ENCODE data around the gene GYS1. TPM values are rescaled to one million over a fixed set of nuclear protein-coding genes. Genes with fewer than 3 reads are reported as not detected.

Gene GYS1
- polyA plus RNA-seq, 1 donor from 2014 or later = 12.9 TPM

DNA sequence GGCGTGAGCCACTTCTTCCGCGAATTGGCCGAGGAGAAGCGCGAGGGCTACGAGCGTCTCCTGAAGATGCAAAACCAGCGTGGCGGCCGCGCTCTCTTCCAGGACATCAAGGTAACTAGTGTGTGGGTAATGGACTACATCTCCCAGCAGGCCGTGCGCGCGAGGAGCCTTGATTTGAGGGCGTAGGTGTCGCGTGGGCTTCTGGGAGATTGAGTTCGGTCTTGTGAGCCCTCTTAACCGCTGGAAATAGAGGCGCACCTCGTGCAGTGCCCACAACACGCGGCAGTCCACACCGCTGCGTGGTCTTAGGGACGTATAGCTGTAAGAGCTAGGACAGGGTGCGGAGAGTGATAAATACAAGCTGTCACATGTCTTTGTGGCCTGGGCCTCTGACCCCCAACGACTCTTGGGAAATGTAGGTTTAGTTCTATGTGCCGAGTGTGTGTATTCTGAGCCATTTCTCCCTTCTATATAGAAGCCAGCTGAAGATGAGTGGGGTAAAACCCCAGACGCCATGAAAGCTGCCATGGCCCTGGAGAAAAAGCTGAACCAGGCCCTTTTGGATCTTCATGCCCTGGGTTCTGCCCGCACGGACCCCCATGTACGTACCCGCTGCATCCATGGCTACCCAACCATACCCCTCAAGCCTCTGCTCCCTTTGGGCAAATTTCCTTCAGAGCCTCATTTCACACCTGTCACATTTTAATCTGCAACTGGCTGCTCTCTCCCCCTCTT is 27.1 kb downstream of the GYS1 start:
- H3K79me2 ChIP-seq (replicated peaks; ENCODE audit: insufficient read depth, low read length) = peaks cover 6% of the 10 kb centered on the region
- H3K9me2 ChIP-seq (ENCODE audit: insufficient read depth, low read length) = no peaks in the 10 kb centered on the region
- no peaks in the 10 kb centered on the region for H3K9me3 ChIP-seq (ENCODE audit: low read length)
- H3K27ac ChIP-seq (ENCODE audit: low read length) = peak overlapping the region; percentile 81
- H4K20me1 ChIP-seq (ENCODE audit: insufficient read depth) = no peaks in the 10 kb centered on the region
- H3F3A ChIP-seq (ENCODE audit: insufficient read depth, low read length, poor library complexity, severe bottlenecking) = no peaks in the 10 kb centered on the region
- H3K36me3 ChIP-seq (ENCODE audit: insufficient read depth, low read length) = no peaks in the 10 kb centered on the region
- H2AFZ ChIP-seq (ENCODE audit: low read depth, low read length) = peak overlapping the region; percentile 3
- TF ChIP-seq MXI1 (conservative IDR thresholded peaks at IDR 0.05; ENCODE audit: poor library complexity, severe bottlenecking) (peak; percentile 96), EZH2 (IDR thresholded peaks at IDR 0.05; ENCODE audit: borderline replicate concordance, insufficient read depth, low read length, poor library complexity, severe bottlenecking) (no peak), POLR2AphosphoS5 (IDR thresholded peaks at IDR 0.05) (peak; percentile 57), TAF1 (IDR thresholded peaks at IDR 0.05; ENCODE audit: low read depth) (no peak)
- peak overlapping the region; percentile 81 for H3K4me2 ChIP-seq (ENCODE audit: low read length)
- no peaks in the 10 kb centered on the region for H3K27me3 ChIP-seq (ENCODE audit: insufficient read depth, low read depth, low read length)
- H3K9ac ChIP-seq (ENCODE audit: low read length) = peak overlapping the region; percentile 89
- H3K4me3 ChIP-seq (ENCODE audit: low read length) = peak overlapping the region; percentile 80

DNA sequence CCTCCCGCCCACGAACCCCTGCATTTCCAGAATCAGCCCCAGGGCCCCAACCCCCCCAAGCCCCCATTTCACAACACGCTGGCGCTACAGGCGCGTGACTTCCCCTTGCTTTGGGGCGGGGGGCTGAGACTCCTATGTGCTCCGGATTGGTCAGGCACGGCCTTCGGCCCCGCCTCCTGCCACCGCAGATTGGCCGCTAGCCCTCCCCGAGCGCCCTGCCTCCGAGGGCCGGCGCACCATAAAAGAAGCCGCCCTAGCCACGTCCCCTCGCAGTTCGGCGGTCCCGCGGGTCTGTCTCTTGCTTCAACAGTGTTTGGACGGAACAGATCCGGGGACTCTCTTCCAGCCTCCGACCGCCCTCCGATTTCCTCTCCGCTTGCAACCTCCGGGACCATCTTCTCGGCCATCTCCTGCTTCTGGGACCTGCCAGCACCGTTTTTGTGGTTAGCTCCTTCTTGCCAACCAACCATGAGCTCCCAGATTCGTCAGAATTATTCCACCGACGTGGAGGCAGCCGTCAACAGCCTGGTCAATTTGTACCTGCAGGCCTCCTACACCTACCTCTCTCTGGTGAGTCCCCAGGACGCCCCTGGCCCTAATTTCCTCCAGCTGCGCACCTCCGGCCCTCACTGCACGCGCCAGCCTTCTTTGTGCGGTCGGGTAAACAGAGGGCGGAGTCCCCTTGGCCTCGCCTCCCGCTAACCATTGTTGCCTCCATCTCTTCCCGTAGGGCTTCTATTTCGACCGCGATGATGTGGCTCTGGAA is 27.9 kb downstream of the GYS1 start, which contains the start of gene FTL:
TSS of gene FTL (plus strand) at position 270 of the 766 bp plus-strand sequence. CDS start at position 469, 199 bp downstream.
- peak within 1 kb of the TSS; percentile 80 for H3K4me3 ChIP-seq (ENCODE audit: low read length)
- no peaks in the 10 kb centered on the region for H3F3A ChIP-seq (ENCODE audit: insufficient read depth, low read length, poor library complexity, severe bottlenecking)
- H3K9me3 ChIP-seq (ENCODE audit: low read length) = no peaks in the 10 kb centered on the region
- H3K9me2 ChIP-seq (ENCODE audit: insufficient read depth, low read length) = no peaks in the 10 kb centered on the region
- peaks cover 6% of the 10 kb centered on the region for H3K79me2 ChIP-seq (replicated peaks; ENCODE audit: insufficient read depth, low read length)
- peak within 1 kb of the TSS; percentile 81 for H3K4me2 ChIP-seq (ENCODE audit: low read length)
- peak within 1 kb of the TSS; percentile 3 for H2AFZ ChIP-seq (ENCODE audit: low read depth, low read length)
- no peaks in the 10 kb centered on the region for H4K20me1 ChIP-seq (ENCODE audit: insufficient read depth)
- H3K27ac ChIP-seq (ENCODE audit: low read length) = peak within 1 kb of the TSS; percentile 81
- H3K27me3 ChIP-seq (ENCODE audit: insufficient read depth, low read depth, low read length) = no peaks in the 10 kb centered on the region
- peak; percentile 23 for TF ChIP-seq SMC3 (conservative IDR thresholded peaks at IDR 0.05; ENCODE audit: poor library complexity)
- TF ChIP-seq MXI1 (conservative IDR thresholded peaks at IDR 0.05; ENCODE audit: poor library complexity, severe bottlenecking) = no peak
- TF ChIP-seq POLR2AphosphoS5 (IDR thresholded peaks at IDR 0.05) = peak; percentile 94
- TF ChIP-seq, protein P1, sequence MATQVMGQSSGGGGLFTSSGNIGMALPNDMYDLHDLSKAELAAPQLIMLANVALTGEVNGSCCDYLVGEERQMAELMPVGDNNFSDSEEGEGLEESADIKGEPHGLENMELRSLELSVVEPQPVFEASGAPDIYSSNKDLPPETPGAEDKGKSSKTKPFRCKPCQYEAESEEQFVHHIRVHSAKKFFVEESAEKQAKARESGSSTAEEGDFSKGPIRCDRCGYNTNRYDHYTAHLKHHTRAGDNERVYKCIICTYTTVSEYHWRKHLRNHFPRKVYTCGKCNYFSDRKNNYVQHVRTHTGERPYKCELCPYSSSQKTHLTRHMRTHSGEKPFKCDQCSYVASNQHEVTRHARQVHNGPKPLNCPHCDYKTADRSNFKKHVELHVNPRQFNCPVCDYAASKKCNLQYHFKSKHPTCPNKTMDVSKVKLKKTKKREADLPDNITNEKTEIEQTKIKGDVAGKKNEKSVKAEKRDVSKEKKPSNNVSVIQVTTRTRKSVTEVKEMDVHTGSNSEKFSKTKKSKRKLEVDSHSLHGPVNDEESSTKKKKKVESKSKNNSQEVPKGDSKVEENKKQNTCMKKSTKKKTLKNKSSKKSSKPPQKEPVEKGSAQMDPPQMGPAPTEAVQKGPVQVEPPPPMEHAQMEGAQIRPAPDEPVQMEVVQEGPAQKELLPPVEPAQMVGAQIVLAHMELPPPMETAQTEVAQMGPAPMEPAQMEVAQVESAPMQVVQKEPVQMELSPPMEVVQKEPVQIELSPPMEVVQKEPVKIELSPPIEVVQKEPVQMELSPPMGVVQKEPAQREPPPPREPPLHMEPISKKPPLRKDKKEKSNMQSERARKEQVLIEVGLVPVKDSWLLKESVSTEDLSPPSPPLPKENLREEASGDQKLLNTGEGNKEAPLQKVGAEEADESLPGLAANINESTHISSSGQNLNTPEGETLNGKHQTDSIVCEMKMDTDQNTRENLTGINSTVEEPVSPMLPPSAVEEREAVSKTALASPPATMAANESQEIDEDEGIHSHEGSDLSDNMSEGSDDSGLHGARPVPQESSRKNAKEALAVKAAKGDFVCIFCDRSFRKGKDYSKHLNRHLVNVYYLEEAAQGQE (IDR thresholded peaks at IDR 0.05; ENCODE audit: borderline replicate concordance) = peak; percentile 60
- no peak for TF ChIP-seq EP300 (conservative IDR thresholded peaks at IDR 0.05; ENCODE audit: poor library complexity, severe bottlenecking)
- peak; percentile 83 for TF ChIP-seq TAF1 (IDR thresholded peaks at IDR 0.05; ENCODE audit: low read depth)
- peak within 1 kb of the TSS; percentile 89 for H3K9ac ChIP-seq (ENCODE audit: low read length)
- H3K36me3 ChIP-seq (ENCODE audit: insufficient read depth, low read length) = no peaks in the 10 kb centered on the region
